CD4-positive, alpha-beta T cell treated with Interleukin-6 for 4 hours (primary cell): ENCODE data around the gene OTOR.
A peak's percentile ranks its signal among the peaks of the same experiment; 100 is the strongest.

Source experiments
- DNase-seq: peaks from one replicate; pipeline ENCODE4 v3.0.0-alpha.2; 2020; ENCODE audit warnings: mixed read lengths

OTOR gene

DNA sequence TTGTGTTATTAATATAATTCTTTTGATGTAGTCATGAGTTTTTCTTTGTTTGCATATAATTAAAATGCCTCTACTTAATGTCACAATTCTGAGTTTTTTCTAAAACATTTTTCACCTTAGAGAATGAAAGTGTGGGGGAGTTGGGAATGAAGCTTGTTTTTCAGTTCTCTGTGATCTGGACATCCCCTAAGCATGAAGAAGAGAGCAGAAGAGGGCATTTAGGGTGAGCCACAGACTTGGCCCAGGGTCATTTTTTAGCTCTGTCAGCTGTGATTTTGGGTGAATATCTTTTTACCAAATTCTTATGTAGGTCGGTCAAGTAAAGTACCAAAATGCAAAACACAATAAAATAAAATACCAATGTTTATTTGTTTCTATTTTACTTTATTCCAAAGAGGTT lies 3.9 kb downstream of the OTOR start:
- DNase-seq, result no peak

DNA sequence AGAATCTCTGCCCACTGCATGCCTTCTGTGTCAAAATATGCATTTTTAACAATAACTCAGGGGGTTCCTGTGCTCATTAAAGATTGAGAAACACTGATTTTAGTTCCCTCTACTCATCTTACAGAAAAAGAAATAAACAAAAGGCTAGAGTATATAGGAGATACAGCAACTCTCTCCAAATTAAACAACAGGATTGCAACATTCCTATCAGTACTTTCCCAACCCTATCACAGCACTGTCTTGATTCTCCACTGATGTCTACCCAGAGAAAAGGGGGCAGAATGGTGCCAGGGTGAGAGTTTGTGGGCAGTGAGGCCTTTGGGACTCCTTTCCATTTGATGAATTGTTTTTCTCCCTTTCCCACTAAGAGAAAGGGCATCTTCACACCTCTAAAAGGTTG lies 4.7 kb downstream of the OTOR start:
- no peak for DNase-seq

DNA sequence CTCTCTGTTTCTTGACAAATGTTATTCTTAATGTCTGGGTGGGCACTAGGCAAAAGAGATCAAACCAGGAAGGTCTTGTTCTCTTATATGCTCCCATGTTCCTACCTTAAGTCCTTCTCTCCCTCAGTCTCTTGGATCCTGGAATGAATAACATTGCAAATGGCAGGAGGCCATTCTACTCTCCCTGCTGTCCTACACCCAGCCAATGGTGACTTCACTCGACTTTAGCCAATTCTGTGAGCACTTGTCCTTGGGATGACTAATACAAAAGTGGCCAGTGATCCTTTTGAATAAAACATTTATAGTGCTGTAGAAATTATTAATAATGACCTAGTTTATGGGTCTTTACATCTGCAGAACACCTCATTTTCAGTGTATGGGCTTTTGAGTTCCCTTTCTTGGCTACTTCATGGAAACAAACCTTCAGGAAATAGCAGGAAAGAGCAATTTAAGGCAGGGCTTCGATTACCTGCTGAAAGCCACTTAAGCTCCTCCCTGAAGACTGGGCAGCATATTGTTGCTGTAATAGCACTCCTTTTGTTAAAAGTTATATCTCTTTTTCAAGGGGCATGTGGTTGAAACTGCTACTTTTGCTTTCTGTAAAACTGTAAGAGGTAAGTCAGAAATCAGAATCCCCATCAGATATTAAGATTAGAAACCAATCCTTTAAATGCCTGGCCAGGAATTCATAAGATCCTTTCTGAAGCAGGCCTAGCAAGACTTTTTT lies 10.5 kb downstream of the OTOR start:
- DNase-seq, result no peak

DNA sequence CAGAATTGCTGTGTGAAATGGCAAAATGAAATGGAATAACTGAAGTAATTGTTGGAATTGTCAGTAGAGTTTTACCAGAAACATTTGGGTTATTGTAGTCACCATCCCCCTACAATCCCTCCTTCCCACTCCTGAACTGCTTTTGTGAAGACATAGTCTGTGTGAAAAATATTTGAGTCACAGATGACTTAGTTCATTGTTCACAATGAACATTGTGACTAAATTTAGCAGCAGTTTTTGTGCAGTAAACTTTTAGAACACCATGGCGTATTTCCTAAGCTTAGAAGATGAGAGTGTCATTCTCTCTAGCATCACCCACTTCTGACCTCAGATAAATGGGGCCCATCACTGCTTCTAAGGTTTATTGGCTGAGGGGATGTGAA lies 11.0 kb downstream of the OTOR start:
- no peak for DNase-seq

DNA sequence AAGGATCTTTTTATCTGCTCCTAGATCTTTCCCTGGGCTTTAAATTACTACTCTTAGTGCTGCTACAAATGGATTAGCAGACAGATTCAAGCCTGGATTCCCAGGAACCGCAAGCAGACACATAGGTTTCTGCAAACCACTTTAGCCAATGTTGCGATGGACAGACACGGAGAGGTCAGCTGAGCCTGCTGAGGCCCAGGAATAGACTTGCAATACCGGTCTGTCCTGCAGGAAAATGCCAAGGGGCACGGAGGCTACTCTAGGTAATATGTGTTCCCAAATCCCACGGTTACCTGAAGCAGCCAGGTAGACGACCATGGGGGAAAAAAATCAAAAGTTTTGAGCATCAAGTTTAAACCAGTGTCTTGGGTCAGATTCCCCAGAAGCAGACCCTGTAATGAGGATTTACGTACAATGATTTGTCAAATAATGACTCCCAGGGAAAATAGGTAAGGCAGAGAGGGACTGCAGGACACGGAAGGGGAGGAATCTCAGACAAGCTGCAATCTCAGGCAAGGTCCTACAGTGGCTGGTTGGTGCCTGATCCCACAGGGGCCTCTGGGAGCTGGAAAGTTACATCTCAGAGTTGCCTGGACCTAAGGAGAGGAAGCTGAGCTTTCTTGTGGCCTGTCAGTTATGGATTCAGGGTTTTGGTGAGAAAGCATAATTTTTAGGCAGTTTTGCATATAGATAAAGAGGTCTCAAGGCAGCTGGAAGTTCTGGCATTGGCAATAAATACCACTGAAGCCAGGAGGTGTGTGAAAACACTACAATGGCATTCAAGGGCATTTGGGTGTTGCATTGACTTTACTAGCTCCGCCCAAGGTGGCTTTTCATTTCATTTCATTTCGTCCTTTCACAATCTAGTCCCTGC lies 12.5 kb downstream of the OTOR start:
- no peak for DNase-seq

DNA sequence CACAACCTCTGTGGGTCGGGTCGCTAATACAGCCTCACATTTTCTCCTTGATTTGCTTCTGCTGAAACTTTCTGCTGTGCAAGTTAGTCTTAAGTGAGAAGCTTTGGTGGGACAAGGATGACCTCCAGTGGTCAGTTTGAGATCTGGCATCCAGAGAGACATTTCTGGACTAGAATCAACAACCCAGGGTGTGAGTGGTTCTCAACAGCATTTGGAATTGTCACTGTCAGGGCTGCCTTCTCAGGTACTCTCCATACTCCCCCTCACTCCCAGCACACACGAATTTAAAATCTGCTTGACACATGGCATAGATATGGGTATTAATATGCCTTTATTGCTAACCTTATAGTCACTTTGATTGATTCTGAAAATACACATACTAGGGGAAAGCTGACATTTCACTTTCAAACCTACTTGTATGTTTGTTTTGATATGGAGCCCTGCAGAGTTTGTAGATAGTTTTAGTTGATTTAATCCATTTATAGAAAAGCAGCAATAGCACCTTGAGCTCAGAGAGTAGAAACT lies 13.2 kb downstream of the OTOR start:
- DNase-seq, result peak; percentile 57

DNA sequence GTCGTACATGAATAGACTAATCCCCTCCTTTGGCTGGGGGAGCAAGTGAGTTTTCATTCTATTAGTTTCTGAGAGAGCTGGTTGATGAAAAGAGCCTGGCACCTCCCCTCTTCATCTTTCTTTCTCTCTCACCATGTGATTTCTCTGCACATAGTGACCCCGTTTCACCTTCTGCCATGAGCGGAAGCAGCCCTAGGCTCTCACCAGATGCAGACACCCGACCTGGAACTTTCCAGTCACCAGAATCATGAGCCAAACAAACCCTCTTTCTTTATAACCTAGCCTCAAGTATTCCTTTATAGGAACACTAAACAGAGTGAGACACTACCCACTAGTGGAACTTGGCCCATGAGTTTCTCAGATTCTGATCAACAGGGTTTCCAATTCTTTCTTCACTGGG lies 16.4 kb downstream of the OTOR start:
- no peak for DNase-seq

DNA sequence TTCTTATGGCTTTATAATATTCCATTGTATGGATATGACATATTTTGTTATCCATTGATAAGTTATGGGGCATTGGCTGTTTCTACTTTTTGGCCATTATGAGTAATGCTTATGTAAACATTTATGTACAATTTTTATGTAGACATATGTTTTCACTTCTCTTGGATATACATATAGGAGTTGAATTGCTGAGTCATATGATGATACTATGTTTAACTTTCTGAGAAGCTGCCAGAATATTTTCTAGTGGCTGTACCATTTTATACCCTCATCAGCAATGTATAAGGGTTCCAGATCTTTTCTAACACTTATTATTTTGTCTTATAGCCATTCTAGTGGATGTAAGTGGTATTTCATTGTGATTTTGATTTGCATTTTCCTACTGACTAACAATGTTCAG lies 23.1 kb downstream of the OTOR start:
- DNase-seq, result no peak

DNA sequence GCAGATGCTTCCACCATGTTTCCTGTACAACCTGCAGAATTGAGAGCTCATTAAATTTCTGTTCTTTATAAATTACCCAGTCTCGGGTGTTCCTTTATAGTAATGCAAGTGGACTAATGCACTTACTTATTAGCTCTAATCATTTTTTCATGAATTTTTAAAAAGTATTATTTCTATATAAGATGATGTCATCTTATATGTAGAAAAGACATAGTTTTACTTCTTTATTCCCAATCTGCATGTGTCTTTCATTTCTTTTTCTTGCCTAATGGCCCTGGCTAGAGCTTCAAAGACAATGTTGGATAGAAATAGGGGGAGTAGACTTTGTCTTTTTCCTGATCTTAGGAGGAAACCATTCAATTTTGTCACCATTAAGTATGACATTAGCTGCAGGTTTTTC lies 27.8 kb downstream of the OTOR start:
- no peak for DNase-seq

DNA sequence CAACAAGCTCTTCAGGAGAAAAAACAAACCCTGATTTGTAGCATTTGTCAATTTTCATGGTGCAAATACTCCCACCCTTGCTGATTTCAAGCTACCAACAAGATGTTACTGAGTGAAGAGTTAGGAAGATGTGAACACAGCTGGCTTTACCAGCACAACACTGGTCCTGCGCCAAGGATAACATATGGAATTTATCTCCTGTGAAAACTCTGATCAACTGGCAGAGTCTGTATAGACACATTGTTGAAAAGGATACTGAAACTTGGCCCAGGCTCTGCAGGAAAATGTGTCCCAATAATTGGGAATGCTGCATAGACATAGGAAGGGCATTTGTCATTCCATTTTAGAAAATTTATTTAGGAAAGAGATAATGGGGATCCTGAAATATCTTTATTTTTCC lies 29.0 kb downstream of the OTOR start:
- DNase-seq, result no peak

DNA sequence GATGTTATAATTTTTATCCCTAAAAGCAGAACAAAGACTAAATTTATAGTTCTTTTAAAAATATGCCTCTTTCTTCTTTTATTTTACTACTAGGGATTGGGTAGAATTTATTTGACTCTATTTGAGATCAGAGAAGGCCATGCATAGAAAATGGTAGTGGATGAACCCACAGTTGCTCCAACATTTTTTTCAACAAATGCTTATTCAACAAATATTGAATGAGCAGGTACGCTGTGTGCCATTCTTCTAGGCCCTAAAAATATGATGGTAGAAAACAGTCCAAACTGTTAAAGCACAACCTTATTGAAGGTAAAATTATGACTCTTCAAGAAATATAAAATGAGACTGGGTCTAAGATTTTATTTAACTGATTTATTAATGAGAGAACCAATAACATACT lies 30.0 kb downstream of the OTOR start:
- no peak for DNase-seq

DNA sequence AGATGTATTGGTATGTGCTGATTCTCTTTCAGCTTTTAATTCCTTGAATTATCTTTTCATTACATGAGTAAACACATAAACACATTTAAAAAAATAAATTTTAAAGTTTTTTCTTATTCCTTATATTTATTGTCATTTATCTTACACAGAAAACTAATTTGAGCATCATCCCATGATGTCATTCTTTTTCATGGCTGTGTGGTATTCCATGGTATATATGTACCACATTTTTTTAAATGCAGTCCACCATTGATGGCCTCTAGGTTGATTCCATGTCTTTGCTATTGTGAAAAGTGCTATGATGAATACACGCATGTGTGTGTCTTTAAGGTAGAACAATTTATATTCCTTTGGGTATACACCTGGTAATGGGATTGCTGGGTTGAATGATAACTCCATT lies 33.3 kb downstream of the OTOR start:
- DNase-seq, result no peak

DNA sequence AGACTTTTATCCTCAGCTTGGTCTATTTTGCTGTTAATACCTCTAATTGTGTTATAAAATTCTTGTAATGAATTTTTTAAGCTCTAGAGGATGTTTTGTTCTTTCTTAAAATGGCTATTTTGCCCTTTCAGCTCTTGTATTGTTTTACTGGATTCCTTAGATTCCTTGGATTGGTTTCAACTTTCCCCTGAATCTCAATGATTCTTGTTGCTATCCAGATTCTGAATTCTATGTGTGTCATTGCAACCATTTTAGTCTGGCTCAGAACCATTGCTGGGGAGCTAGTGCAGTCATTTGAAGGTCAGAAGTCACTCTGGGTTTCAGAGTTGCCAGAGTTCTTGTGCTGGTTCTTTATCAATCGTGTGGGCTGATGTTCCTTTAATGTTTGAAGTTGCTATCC lies 37.1 kb downstream of the OTOR start:
- DNase-seq, result no peak
